Activated CD4-positive, alpha-beta T cell treated with anti-CD3 and anti-CD28 coated beads, Interleukin-2, amount 50 U/mL, for 48 hours (primary cell): ENCODE measurements around the gene MRPS26.
"Not testable (repeated sequence)": the region's sequence is repeated elsewhere in the genome, so short reads cannot be mapped to it uniquely, and the experiment has no call there.

ENCODE experiments used
- DNase-seq, 2 experiments: peaks; one replicate each; pipeline ENCODE4 v3.0.0-alpha.2; 2020

MRPS26 gene

GRCh38 chr20:3045816-3046676, at the start of gene MRPS26:
TSS of gene MRPS26 (plus strand) at chr20:3046052. CDS start at chr20:3046069, 17 bp downstream.
- peak; percentile 85 to 87 for DNase-seq

GRCh38 chr20:2998728-2999127, 47.1 kb upstream of the MRPS26 start:
- DNase-seq, result no peak

- no peak for DNase-seq
Observed at GRCh38 chr20:3000852-3001523, 44.9 kb upstream of the MRPS26 start.

DNA sequence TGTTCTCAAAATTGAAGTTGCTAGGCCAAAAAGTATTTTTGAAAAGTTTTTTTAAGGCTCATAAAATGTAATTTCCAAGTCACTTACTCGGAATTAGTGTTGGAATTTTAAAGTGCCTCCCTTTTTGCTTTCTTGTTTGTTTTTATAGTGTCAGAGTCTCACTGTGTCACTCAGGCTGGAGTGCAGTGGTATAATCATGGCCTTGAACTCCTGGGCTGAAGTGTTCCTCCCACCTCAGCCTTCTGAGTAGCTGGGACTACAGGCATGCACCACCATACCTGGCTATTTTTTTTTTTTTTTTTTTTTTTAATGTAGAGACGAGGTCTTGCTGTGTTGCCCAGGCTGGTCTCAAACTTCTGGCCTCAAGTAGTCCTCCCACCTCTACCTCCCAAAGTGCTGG, 42.4 kb upstream of the MRPS26 start:
- DNase-seq, result no peak

- DNase-seq, result no peak
Observed at GRCh38 chr20:3010985-3011723, 34.7 kb upstream of the MRPS26 start.

DNA sequence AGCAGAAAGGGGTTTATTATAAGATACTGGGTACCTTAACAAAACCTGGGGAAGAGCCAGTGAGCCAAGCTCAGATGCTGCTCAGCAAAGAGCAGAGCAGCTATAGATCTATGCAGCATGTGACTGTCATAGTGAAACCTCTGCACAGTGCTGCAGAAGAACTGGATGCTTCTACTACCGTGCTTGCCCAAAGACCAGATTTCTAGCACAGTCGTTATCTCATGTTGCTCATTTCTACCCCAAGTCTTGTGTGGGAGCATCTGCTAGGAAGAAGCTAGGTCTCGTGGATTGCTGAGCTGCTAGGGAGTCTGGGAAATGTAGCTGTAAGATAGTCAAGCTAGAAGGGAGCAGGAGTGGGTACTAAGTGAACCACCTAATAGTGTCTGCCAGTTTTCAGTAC, 34.1 kb upstream of the MRPS26 start:
- peak; percentile 39 to 54 for DNase-seq

DNA sequence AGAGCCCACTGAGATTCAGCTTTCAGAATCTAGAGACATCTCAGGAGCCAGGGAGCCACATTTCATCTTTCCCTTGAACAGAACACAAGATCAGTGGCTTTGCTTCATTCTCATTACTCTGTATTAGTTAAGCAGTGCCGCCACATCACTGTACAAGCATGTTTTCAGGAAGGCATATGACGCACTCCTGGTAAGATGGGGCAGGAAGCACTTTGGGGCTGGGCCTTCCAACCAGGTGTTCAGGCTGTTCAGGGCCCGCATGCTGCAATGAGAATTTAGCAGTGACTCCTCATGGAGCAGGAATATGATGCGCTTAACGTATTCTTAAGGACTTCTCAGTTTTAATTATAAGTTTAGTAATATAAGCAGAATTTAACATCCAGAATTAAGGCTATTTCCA, 32.1 kb upstream of the MRPS26 start:
- no peak for DNase-seq

DNA sequence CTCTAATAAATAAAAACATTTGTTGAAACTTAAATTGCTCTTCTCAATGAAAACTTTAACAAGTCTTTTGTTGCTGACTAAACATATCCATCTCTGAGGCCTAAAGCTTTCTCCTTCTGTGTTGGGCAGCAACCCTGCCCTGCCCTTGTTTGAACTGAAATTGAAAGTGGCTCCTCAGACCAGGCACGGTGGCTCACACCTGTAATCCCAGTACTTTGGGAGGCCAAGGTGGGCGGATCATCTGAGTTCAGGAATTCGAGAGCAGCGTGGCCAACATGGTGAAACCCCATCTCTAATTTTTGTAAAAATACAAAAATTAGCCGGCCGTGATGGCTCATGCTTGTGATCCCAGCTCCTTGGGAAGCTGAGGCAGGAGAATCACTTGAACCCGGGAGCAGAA, 31.7 kb upstream of the MRPS26 start:
- DNase-seq, result peak; percentile 53 to 64

DNA sequence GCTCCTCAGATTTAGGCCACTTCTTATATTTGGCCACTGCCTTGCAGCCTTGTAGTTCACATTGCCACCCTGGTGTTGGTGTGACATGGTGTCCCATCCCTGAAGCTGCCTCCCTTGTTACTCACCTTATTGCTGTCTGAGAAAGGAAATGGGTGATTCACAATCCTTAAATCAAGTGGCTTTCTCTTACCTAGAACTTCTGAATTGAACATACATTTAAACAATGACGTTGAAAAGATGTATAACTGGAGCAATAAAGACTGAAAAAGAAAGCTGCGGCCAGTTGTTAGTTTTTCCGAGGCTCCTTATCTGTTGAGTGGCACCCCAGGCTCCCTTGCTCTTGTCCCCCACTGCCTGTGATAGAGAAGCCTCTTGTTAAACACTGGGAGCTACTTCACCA, 31.2 kb upstream of the MRPS26 start:
- peak; percentile 49 to 64 for DNase-seq

- DNase-seq, result peak; percentile 36 to 45
Observed at GRCh38 chr20:3015302-3015701, 30.6 kb upstream of the MRPS26 start.

GRCh38 chr20:3021327-3021726, 24.5 kb upstream of the MRPS26 start:
- DNase-seq, result no peak

DNA sequence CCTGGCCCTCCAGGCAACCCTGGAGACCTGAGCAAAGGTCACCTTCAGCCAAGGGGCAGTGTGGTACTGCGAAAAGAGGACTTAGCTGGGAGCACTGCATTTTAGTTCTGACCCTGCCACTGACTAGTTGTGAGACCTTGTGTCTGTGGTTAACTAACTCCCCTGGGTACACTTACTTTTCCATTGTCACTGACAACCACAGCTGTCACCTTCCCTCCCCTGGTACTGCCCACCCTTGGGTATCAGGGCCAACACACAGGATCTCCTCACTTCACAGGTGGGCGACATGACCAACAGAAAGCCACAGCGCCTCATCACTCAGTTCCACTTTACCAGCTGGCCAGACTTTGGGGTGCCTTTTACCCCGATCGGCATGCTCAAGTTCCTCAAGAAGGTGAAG, 24.1 kb upstream of the MRPS26 start:
- no peak for DNase-seq

- DNase-seq, result not testable (repeated sequence)
Observed at GRCh38 chr20:3022559-3023490, 23.0 kb upstream of the MRPS26 start.

DNA sequence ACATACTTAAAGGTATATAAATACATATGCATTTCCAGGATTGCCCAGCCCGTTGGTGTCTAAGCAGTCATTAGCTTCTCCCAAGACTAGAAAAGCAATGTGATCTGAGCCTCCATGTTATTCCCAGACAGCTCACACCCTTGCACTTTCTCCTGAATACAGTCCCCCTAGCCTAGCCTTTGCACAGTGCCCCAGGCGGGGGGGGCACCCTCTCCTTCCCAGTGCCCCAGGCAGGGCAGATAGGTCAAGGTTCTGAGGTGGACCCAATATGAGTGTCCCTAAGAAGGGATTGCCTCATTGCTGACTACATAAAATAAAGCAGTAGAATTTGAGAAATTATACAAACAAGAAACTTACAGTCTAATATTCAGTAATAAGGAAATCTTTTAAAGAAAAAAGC, 17.9 kb upstream of the MRPS26 start:
- DNase-seq, result no peak

DNA sequence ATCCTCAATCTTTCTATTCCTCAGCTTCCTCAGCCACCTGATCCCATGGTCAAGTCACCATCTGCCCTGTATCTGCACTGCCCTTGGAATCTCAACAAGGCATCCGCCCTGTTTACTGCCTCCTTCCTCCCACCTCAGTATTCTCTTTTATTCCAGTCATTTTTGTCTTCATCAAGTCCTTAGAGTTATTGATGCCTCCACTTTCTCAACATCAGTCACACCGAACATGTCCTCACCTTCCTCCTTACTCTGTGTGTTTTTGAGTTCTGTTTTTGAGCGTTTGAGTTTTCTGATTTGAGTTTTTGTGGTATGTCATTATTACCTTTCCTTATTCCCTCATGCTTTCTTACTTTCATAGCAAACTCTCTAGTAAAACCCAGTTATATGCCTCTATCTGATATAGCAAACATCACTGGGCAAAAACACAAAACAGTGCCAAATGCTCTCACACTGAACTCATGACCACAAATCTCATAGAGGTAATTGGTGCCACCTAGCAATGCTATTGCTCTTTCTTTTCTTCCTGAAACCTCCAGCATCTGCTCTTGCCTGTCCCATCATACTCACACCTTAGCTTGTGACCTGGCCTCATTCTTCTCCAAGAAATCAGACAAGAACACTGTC, 14.2 kb upstream of the MRPS26 start:
- no peak for DNase-seq

GRCh38 chr20:3032624-3033023, 13.2 kb upstream of the MRPS26 start:
- DNase-seq, result no peak

DNA sequence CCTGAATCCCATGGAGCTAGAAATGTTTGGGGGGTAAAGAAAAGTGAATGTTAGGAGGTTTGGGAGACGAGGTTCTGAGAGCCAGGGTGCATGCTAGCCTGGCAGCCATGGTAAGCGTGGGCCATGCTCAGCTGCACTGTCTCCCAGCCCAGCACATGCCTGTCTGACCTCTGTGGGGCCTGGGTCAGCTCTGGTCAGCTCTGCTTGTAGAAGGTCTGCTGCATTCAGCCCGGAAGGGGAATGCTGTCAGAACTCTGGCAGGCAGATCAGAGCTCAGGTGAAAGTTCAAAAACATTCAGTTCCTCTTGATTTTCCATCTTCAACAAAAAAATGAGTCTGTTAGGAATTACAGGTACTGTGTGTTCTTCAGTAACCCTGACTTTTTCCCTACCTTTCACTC, 8.2 kb upstream of the MRPS26 start:
- no peak for DNase-seq

- no peak for DNase-seq
Observed at GRCh38 chr20:3038454-3038853, 7.4 kb upstream of the MRPS26 start.

GRCh38 chr20:3039426-3039825, 6.4 kb upstream of the MRPS26 start:
- no peak for DNase-seq

- no peak for DNase-seq
Observed at GRCh38 chr20:3040086-3040485, 5.8 kb upstream of the MRPS26 start.

DNA sequence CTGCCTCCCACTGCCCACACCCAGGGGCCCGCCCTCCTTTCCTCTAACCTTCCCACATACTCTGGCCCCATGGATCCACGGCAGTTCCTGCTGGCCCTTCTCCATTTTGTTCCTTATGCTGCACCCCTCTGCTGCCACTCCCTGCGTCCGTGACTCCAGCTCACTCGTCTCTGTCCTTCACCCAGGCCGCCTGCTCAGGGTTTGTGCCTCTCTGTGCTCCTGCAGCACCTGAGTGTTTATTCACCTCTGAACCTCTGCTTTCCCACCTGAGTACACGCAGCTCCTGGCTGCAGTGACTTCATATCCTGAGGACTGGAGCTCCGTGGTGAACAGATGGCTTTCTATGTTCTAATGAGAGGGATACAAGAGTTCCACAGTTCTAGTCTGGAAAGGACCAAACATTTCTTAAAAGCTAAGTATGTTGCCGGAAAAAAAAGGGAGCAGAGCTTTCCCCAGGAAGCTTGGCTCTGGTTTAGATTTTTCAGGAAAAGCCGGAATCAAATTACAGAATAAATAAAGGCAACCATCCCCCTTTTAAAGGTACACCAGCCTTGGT, 3.9 kb upstream of the MRPS26 start:
- no peak for DNase-seq

GRCh38 chr20:3042625-3043024, 3.2 kb upstream of the MRPS26 start:
- no peak for DNase-seq
